HepG2 (cell line): ENCODE results near the gene KAT7. TPM values are rescaled to one million over a fixed set of nuclear protein-coding genes. Genes with fewer than 3 reads are reported as not detected.

Experiments
- BCL6 ChIP-seq: IDR thresholded peaks from 2 replicates; pipeline ENCODE4 v1.6.1; 2016; ENCODE audit warnings: missing genetic modification reagents, missing compliant biosample characterization
- CERS6 ChIP-seq: sonication (generic); formaldehyde crosslinking; IDR thresholded peaks from 2 replicates; pipeline ENCODE4 v1.5.0; 2020; ENCODE audit warnings: missing genetic modification reagents
- CSRNP2 ChIP-seq: sonication (generic); formaldehyde crosslinking; conservative IDR thresholded peaks from 2 replicates; pipeline ENCODE4 v1.8.0; 2022; ENCODE audit warnings: low read depth, missing genetic modification reagents
- ERF ChIP-seq: IDR thresholded peaks from 2 replicates; pipeline ENCODE4 v1.6.1; 2018; ENCODE audit warnings: missing biosample characterization, missing genetic modification reagents
- HNRNPLL ChIP-seq: fragments of 200-400 bp; formaldehyde crosslinking; IDR thresholded peaks from 2 replicates; pipeline ENCODE4 v1.6.1; 2017; ENCODE audit warnings: mild to moderate bottlenecking, low read depth, low read length; ENCODE audit not compliant: poor library complexity, severe bottlenecking
- KAT7 ChIP-seq: IDR thresholded peaks from 2 replicates; pipeline ENCODE4 v1.6.1; 2018; ENCODE audit warnings: borderline replicate concordance, missing compliant biosample characterization
- NONO ChIP-seq, 2 experiments: fragments of 450-650 bp in 1 of 2; sonication (generic) in 1 of 2; formaldehyde crosslinking in 1 of 2; IDR thresholded peaks in 1 of 2; conservative IDR thresholded peaks in 1 of 2; 2 replicates each; pipeline versions ENCODE4 v1.6.1 to v1.8.0; 2017 to 2022; ENCODE audit warnings: mild to moderate bottlenecking in 1 of 2, missing genetic modification reagents in 1 of 2, moderate library complexity in 1 of 2
- PRMT3 ChIP-seq: sonication (generic); formaldehyde crosslinking; IDR thresholded peaks from 2 replicates; pipeline ENCODE4 v1.8.1; 2022; ENCODE audit warnings: low read depth, mild to moderate bottlenecking, moderate library complexity, missing genetic modification reagents, borderline replicate concordance
- SOX6 ChIP-seq, 2 experiments: fragments of 450-650 bp in 1 of 2; sonication (generic) in 1 of 2; formaldehyde crosslinking in 1 of 2; IDR thresholded peaks; 2 replicates each; pipeline versions ENCODE4 v1.4.0 to v1.6.1; 2017 to 2020; ENCODE audit warnings: antibody characterized with exemption in 1 of 2, mild to moderate bottlenecking in 1 of 2, missing genetic modification reagents in 1 of 2
- ZFP36 ChIP-seq: fragments of 150-350 bp; IDR thresholded peaks from 2 replicates; pipeline ENCODE4 v1.6.1; 2018; ENCODE audit warnings: borderline replicate concordance, low read length, low read depth; ENCODE audit not compliant: partially characterized antibody
- ZHX1 ChIP-seq: sonication (generic); formaldehyde crosslinking; IDR thresholded peaks from 2 replicates; pipeline ENCODE4 v1.8.1; 2022; ENCODE audit warnings: low read depth, mild to moderate bottlenecking, missing genetic modification reagents
- ZMYM3 ChIP-seq: sonication (generic); formaldehyde crosslinking; IDR thresholded peaks from 2 replicates; pipeline ENCODE4 v1.5.1; 2020; ENCODE audit warnings: mild to moderate bottlenecking, missing genetic modification reagents
- ZNF12 ChIP-seq: sonication (generic); formaldehyde crosslinking; IDR thresholded peaks from 2 replicates; pipeline ENCODE4 v1.5.0; 2020; ENCODE audit warnings: missing genetic modification reagents
- ZNF160 ChIP-seq: sonication (generic); formaldehyde crosslinking; IDR thresholded peaks from 2 replicates; pipeline ENCODE4 v1.8.0; 2022; ENCODE audit warnings: mild to moderate bottlenecking, inconsistent platforms, missing genetic modification reagents
- ZNF205 ChIP-seq: IDR thresholded peaks from 2 replicates; pipeline ENCODE4 v1.6.1; 2018; ENCODE audit warnings: missing biosample characterization, missing genetic modification reagents
- ZNF251 ChIP-seq: sonication (generic); formaldehyde crosslinking; IDR thresholded peaks from 2 replicates; pipeline ENCODE4 v1.9.0; 2021; ENCODE audit warnings: mild to moderate bottlenecking, missing genetic modification reagents
- ZNF687 ChIP-seq: sonication (generic); formaldehyde crosslinking; IDR thresholded peaks from 2 replicates; pipeline ENCODE4 v1.5.1; 2020; ENCODE audit warnings: mild to moderate bottlenecking, missing genetic modification reagents, moderate library complexity
- ZNF83 ChIP-seq: sonication (generic); formaldehyde crosslinking; IDR thresholded peaks from 2 replicates; pipeline ENCODE4 v1.4.0; 2020; ENCODE audit warnings: missing genetic modification reagents, mild to moderate bottlenecking, borderline replicate concordance
- polyA plus RNA-seq, 8 experiments: library from polyadenylated mRNA; depleted of rRNA in 3 of 8; stranded (reverse) in 7 of 8; unstranded in 1 of 8; fragments of >200 nt; fragmentation: Illumina TruSeq in 4 of 8; extraction: Trizol in 4 of 8; gene quantifications; 2 replicates each; pipeline versions ENCODE4 v1.2.1 to v1.2.3, GENCODE V29; 2011 to 2016; ENCODE audit warnings: low read depth in 4 of 8, missing spikeins in 1 of 8, mixed read lengths in 1 of 8; ENCODE audit not compliant: insufficient read depth in 1 of 8
- total RNA-seq, 5 experiments: library from RNA; depleted of rRNA; stranded (reverse); fragments of >200 nt; fragmentation: Illumina TruSeq; extraction: Trizol; gene quantifications; 2 replicates each; pipeline ENCODE4 v1.2.3, GENCODE V29; 2016; ENCODE audit warnings: low read depth in 1 of 5

Gene KAT7
- total and polyA plus RNA-seq, 2 of the 13 experiments (the other 11 are each of a cell fraction or from before 2014, with no cell fraction given): 21.2 to 39.2 TPM

- TF ChIP-seq ZHX1 (CRISPR knock-in tag) (0 out of 2 replicates have a peak, but pooled peaks have one; percentile 40), ZNF160 (CRISPR knock-in tag) (no peak), ZNF205 (0 out of 2 replicates have a peak, but pooled peaks have one; percentile 48), ZNF83 (no peak), CSRNP2 (CRISPR knock-in tag) (no peak), ZFP36 (no peak), ZNF12 (CRISPR knock-in tag) (peak; percentile 45; the same call in 1 of the 2 replicates), CERS6 (CRISPR knock-in tag) (no peak), ZNF251 (CRISPR knock-in tag) (no peak), ZMYM3 (CRISPR knock-in tag) (peak; percentile 96), BCL6 (CRISPR knock-in tag) (peak; percentile 18; the same call in 1 of the 2 replicates), KAT7 (CRISPR knock-in tag) (peak; percentile 36; the same call in 1 of the 2 replicates), NONO (IDR thresholded peaks at IDR 0.05) (no peak), NONO (CRISPR knock-in tag; conservative IDR thresholded peaks at IDR 0.05) (peak; percentile 85; the same call in 1 of the 2 replicates), ERF (no peak), PRMT3 (CRISPR knock-in tag) (no peak), HNRNPLL (peak; percentile 31), SOX6 (IDR thresholded peaks at IDR 0.05) (no peak), SOX6 (CRISPR knock-in tag; IDR thresholded peaks at IDR 0.05) (peak; percentile 78), ZNF687 (CRISPR knock-in tag) (peak; percentile 65)
These were observed 74.4 kb downstream of the KAT7 start (continued) for GRCh38 chr17:49862781-49863331.
